Stimulated activated CD8-positive, alpha-beta memory T cell treated with anti-CD3 and anti-CD28 coated beads, Interleukin-2, amount 100 ng/mL, for 1 hour (primary cell): Measurements from ENCODE around the gene PREX1.
A peak's percentile ranks its signal among the peaks of the same experiment; 100 is the strongest.

Experiments
- DNase-seq, 2 donors: peaks; one replicate each; pipeline ENCODE4 v3.0.0-alpha.2; 2020; ENCODE audit warnings: low read depth in 2 of 2

PREX1 gene

DNA sequence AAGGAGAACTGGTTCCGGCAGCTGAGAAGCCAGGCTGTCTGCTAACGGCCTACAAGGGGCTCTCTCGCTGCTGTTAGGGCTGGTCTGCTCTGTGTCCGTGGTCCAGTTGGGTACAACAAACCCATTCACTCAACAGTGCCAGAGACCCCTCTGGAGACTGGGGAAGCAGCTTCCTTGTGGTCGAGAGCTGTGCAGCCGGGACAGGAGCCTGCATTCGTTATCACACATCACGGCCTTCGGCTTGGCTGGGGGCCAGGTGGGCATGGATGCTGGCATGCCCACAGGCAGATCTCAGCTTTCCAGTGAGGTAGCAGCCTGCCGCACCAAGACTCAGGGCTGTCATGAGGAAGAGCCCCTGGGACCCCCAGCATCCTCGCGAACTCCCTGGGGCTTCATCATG is 124.7 kb downstream of the PREX1 start:
- no peak for DNase-seq

DNA sequence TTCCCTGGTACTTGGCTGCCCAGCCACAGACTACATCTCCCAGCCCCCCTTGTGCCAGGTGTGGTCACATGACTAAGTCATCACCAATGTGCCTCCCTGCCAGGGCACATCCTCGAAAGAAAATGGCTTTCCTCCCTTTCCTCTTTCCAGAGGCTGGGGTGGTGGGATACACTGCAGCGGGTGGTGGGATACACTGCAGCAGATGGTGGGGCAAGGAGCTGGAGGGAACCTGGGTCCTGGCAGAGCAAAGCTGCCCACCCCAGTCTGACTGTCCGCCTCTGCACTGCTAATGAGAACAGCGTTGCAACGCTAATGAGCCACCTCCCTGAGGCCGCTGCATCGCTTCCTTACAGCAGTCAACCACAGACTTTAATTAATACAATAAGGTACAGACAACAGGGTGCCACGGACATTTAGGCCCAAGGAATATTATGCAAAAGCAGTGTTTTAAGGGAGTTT is 125.3 kb downstream of the PREX1 start:
- DNase-seq, result no peak

DNA sequence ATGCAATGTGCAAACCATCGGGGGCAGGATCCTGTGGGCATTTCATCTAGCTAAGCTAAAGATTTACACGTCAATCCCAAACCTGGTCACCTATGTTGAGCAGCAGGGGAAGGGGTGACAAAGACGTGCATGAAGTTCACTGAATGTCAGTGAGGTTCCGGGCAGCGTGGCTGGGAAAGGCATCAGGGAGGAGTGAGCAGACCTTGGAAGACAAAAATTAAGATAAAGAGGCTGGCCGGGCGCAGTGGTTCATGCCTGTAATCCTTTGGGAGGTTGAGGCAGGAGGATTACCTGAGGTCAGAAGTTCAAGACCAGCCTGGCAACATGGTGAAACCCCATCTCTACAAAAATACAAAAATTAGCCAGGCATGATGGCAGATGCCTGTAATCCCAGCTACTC is 126.1 kb downstream of the PREX1 start:
- DNase-seq, result no peak

DNA sequence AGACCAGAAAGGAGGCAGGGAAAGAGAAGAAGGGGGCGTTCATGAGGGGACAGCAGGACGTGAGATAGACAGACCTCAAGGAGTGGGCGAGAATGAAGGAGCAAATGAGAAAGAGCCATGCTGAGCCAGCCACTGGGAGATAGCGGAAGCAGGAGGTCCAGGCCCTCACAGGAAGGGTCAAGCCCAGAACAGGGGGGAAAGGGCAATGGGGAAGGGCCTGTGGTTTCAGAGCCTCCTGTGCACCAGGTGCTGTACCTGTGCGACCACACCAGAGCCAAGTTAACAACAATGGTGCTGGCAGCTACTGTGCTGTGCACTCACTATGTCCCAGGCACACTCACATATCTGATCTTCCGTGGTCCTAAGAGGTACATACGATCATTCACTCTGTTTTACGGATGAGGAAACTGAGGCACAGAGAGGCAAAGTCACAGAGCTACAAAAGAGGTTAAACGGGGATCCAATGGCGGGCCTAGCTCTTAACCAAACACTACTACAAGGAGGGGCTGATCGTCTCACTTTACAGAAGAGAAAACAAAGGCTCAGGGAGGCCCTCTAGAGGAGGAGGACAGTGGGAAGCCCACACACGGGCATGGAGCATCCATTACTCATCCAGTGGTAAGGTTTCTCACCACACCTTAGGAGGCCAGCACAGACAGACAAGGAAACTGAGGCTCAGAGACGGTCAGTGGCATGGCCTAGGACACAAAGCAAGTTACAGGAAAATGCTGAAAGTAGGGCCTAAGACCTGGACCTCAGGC is 129.1 kb downstream of the PREX1 start:
- DNase-seq, result no peak

DNA sequence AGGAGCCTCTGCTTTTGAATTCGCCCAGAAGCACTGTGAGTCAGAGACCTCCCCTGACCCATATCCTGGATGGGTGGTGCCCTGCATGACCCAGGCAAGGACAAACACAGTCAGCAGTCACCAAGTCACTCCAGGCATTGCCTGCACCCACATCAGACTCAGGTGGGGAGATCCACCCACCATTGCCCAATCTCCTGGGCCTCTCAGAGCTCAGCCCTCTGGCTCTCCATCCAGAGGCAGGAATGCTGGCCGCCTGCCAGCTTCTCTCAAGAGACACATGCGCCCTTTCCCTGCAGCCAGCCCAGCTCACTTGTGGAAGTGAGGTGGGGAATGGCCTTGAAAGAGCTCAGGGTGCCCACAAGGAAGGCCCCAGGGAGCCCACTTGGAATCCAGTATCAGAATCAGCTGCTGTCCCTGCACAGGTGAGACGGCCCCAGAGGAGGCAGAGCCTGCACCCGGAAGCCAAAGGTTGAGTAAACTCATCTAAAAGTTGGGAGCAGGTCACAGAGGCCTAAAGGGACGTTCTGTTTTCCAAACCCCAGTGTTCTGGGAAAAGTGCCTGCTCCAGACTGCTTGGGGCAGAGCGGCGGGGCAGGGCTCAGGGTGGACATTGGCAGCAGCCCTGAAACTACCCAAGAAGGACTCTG is 129.8 kb downstream of the PREX1 start:
- no peak for DNase-seq

DNA sequence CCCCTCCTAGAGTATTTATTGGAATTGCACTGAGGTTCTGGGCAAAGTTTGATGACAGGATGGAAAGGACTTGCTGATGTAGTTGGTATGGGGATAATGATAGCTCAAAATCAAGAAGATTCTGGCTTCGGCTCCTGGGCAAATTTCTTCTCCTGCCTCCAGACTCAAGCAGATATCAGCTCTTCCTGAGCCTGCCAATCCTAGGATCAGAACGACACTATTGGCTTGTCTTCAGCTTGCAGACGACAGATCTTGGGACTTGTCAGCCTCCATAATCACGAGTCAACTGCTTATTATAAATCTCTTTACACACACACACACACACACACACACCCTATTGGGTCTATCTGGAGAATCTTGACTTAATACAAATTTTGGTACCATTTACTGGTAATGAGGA is 131.1 kb downstream of the PREX1 start:
- DNase-seq, result no peak

DNA sequence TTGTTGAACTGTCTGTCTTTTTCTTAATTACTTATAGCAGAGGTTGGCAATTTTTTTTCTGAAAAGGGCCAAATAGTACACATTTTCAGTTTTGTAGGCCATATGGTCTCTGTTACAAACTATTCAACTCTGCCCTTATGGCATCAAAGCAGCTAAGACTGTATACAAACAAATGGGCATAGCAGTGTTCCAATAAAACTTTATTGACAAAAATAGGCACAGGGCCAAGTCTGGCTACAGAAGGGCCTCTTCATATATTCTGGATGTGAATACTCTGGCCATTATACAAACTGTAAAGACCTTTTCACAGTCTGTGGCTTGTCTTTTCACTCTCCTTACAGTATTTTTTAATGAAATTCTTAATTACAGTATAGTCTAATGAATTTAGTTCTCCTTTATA is 132.1 kb downstream of the PREX1 start:
- no peak for DNase-seq

DNA sequence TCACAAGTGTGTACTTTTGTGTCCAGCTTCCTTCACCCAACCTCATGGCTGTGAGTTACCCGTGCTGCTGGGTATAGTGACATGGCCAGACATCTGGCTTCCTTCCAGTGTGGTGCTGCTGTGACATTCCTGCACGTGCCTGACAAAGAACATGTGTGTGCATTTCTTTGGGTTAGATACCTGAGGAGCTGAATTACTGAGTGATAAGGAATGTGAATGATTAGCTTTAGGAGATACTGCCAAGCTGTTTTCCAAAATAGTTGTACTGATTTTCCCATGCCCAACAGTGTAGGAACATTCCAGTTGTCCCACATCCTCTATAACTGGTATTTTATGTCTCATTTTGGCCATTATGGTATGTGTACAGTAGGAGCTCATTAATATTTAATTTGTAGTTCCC is 132.5 kb downstream of the PREX1 start:
- no peak for DNase-seq

DNA sequence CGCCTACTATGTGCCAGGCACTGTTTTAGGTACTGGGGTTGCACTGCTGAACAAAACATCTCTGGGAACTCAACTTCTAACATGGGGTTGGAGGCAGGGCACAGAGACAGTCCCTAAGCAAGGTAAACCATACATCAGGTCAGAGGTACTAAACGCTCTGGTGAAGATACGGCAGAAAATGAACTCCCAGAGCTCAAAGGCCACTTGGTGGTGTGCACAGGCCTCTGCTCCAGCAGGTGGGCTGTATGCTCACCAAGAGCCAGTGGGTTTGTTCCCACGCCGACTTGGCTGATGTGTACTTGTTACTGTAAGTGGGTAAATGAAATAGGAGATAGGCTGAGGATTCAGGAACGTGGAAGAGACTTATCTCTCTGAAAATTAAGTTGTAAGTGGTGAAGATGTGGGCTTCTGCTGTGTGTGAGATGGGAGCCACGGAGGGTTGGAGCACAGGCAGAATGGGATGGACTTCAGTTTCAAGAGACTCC is 133.4 kb downstream of the PREX1 start:
- DNase-seq, result no peak

DNA sequence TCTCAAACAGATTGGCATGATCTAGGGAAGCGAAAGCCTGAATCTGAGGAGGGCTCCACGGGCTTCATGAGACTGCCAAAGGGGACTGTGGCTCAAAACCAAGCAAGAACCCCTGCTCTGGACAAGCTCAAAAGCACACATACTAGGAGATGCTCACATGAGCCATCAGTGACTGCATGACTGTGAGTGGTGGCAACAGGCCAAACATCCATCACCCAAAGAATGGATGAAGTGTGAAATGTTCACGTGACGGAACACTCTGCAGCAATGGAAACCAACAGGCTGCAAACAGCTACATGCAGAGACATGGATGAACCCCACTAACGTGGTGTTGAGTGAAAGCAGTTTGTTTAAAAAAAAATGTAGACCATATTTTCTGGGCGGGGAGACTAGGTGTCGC is 136.3 kb downstream of the PREX1 start:
- DNase-seq, result no peak

DNA sequence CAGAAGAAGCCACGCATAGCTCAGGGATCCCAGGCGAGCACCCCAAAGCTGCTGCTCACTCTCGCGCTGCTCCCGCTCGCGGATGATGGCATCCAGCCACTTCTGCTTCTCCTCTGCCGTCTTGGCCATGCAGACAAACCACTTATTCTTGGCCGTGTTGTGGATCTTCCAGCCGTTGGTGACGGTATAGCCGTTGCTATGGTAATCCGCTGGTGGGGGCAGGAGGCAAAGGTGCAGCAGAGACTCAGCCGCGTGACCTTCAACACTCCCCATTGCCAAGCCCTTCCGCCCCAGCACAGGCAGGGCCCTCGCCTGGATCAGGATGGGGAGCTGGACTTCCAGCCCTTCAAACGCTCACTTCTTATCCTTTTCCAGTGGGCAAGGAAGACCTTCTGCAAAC is 136.9 kb downstream of the PREX1 start:
- DNase-seq, result no peak

DNA sequence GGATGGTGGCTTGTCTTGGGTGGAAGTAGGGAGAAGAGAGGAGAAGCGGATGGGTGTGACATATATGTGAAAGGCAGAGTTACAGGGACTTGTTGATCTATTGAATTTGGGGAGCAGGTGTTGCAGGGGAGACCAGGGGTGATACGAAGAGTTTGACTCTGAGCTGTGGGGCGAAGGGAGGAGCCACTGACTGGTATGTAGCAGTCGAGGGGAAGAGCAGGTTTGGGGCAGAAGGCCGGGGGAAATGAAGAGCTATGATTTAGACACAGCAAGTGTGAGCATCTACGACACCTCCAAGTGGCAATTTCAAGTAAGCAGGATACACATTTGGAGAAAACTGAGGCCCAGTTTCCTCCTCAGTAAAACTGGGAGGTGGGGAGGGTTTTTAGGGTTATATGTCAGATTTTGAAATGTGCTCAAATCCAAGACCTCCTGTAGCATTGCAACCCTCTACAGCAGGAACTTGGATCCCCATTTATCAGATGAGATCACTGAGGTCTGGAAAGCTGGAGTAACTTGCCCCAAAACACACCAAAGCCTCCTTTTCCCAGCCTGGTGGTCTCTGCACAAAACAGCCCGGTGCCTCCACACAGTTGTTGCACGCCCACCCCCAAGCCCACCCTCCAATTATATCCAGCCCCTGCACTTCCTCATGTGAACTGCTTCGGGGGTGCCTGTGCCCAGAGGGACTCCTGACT is 137.8 kb downstream of the PREX1 start:
- no peak for DNase-seq

DNA sequence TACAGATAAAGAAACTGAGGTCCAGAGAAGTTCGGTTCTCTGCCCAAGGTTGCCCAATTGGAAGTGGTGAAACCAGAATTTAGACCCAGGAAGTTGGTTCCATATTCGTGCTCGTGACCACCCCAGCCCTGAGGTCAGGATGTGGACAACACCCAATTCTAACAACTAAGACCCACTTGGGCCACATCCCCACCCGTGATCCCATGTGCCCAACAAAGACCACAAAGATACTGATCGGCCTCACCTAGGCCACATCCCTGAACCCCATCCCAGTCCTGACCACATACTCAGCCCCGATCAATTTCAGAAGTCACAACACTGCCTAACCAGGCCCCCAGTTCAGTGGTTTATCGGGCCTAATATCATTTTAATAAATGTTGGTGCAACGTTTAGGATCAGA is 138.4 kb downstream of the PREX1 start:
- DNase-seq, result peak in 1 of 2 donors; percentile 13

DNA sequence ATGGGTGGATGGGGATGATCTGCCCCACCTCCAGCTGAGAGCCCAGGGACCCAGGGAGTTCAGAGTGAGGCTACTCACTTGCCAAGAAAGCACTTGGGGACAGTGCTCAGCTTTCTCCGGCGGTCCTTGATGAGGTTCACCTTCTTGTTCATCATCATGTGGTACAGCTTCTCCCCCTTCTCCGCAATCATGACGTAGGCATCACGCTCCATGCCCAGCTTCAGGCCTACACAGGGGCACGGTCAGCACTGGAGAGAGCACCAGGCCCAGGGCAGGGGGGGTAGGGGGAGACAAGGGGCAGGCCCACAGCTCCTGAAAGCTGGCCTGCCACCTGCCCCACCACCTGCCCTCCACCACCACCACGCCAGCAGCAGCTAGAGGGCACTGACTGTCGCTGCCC is 139.2 kb downstream of the PREX1 start:
- no peak for DNase-seq

DNA sequence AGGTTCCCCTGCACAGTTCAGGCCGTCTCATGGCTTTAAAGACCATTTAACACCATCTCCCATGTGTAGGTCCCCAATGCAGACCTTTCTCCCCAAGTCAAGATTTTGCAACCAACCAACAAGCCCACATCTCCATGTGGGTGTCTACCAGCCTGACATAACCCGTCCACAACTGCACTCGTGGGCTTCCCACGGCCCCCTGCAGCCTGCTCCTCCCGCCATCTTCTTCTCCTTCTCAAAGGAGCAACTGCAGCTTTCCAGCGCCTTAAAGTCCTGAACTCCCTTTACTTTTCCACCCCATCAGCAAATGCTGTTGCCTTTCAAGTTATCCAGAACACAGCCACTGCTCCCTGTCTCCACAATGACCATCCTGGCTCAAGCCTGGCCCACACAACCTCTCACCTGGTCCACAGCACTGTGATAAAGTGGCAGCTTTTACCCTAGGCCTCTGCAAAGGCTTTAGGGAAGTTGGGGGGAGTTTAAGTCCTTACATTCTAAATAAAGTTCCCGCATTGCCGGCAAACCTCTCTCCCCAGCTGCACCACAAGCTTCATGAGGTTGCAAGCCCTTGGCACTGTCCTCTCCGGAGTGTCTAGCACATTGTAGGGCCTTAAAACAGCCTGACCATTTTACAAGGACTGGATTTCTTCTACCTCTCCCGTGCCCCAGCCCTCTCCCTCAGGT is 140.5 kb downstream of the PREX1 start:
- no peak for DNase-seq

DNA sequence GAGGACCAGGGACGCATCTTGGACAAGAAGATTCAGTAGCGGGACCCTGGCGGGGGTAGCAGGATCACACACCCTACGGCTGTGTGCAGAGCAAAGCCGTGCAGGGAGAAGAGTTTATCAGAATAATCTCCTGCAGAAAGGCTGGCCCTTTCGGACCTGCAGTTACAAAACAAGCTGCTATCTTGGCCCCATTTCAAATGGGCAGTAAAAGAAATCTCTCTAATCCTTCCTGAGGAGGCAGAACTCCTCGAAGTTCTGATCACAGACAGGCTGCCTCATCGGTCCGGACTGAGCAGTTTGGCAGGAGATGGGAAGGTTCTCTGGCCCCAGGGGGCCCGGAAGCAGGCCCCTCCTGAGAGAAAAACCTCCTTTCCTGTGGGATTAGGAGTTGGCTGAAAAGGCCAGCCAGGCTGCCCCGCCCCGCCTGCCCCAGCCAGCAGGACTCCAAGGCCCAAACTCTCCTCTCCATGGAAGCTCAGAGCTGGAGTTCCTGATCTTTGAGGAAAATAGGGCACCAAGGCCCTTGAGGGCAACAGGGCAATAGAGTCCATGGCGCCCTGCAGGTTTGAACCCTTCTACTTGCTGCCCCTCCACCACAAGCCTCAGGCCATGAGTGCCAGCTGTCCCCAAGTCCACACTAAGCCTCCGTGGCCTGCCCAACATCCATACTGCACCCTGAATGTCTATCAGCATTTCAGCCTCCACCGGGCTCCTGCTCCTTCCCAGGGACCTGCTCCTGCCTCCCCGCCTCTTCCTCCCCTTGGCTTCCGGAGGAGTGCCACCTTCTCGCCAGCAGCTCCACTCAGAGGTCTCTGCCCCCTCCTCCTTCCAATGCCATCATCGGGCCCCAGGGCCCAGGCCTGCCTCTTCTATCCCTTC is 141.3 kb downstream of the PREX1 start:
- no peak for DNase-seq

DNA sequence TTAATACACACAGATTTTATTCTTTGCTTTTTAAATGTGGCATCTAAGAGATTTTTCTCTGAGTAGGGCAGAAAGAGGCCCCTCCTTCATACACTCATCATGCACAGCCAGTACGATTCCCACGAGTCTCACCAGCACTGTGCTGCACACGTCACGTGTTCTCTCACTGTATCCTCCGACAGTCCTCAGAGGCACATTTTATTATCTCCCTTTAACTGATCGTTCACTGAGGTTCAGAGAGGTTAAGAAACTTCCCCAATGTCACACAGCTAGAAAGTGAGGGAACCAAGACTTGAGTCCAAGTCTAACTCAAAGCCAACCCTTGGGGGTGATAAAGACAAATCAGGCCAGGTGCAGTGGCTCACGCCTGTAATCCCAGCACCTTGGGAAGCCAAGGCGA is 142.5 kb downstream of the PREX1 start:
- no peak for DNase-seq

DNA sequence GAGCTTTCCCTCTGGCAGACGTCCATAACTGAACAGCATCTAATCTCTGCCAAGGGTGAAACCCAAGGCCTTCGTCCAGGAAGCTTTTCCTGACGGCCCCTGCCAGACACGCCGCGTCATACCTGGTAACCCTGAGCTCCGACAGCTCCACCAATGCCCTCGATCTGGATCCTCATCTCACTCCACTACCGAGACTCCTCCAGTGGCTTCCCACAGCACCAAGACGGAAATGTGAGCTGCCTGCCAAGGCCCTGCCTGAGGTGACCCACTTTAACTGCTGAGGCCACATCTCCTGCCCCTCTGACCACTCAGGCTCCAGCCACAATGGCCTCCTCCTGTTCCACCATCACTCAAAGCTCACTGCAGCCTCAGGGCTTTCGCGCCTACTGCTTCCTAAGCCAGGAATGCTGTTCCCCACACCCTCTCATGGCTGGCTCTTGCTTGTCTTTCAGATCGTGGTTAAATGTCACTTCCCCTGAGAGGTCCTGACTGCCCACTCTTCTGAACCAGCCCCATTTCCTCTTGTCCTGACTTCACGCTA is 143.2 kb downstream of the PREX1 start:
- DNase-seq, result no peak

DNA sequence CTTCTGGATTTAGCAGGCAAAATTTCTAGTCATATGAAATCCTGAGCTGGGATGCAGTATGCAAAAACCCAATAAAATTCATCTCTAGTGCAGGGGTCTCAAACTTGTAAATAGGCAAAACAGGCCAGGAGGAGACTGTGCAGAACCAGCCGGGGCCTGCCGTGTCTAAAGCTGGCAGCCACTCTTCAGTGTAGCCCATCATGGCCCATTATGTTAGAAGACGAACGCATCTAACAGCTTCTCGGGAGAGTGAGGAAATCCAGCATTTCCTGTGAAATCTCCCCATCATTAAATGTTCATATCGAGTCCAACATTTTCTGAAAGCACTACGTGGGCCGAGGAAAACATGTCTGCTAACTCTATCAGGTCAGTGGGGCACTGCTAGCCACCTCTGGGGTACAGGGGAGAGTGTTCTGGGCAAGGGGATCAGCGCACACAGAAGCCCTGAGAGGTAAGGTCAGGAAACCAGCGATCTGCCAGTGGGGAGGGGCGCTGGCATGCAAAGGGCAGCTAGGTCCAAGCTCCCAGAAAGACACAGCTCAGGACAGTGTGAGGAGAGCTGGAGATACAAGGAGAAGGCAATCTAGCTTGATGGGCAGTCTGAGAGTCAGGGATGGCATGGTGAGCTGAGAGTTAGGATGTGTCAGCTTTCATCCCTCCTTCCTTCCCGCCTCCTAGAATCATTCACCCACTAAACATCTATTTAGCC is 144.2 kb downstream of the PREX1 start:
- DNase-seq, result no peak
